ENCODE measurements around the gene CRAT. TPM values are rescaled to one million over a fixed set of nuclear protein-coding genes. Genes with fewer than 3 reads are reported as not detected.

The CRAT gene
- total RNA-seq, 1 experiment from 2014 or later, result 14.5 TPM

GRCh38 chr9:129059796-129060785, 50.5 kb downstream of the CRAT start:
- no peak for TF ChIP-seq CTCF (IDR thresholded peaks at IDR 0.05; ENCODE audit: unreplicated experiment)
- Mint-ChIP-seq H3K27ac (ENCODE audit: low read depth, unreplicated experiment) (no peak overlapping the region), H3K4me3 (ENCODE audit: unreplicated experiment) (no peak overlapping the region), H3K36me3 (ENCODE audit: insufficient read depth, unreplicated experiment) (peaks cover 45% of the 10 kb centered on the region), H3K27me3 (ENCODE audit: insufficient read depth, unreplicated experiment) (no peaks in the 10 kb centered on the region), H3K9me3 (ENCODE audit: unreplicated experiment) (no peaks in the 10 kb centered on the region), H3K4me1 (ENCODE audit: insufficient read depth, unreplicated experiment) (no peaks in the 10 kb centered on the region)
- BruUV-seq (replicated peaks), result no TSS peak
- DNase-seq (ENCODE audit: unreplicated experiment), result no peak
- intact Hi-C loops (cut with micrococcal nuclease), result no loop called here
- CTCF ChIA-PET, result no interaction called here
- POLR2A ChIA-PET, result no interaction called here

DNA sequence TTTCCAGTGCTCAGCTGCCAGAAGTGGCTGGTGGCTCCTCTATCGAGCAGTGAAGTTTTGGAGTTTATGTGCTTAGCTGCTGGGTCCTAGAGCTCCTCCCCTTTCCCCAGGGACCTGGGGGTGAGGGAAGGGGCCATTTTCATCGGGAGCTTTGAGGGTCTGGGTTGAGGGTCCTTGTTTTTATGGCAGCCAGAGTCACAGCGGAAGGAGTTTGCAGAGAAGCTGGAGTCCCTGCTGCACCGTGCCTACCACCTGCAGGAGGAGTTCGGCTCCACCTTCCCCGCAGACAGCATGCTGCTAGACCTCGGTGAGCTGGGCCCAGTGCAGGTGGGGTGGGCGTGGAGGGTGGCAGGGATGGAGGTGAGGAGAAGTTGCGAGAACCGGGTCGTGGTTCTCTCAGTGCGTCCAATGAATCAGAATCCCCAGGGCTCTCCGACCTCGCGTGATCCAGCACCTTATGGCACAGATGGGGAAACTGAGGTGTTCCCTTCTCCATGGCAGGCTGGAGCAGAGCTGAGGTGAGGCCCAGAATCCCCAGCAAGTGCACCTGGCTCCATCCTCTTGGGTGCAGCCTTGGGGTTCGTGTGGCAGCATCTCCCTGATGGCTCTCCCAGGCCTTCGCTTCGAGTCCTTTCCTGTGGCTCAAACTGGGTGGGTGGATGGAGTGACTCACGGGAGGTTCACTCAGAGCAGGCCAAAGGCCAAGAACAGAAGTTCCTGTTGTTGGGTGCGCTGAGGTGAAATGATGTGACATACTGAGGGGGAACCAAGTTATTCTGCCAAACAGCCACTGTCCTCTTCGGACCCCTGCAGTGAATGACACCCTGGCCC, 51.4 kb downstream of the CRAT start:
- no TSS peak for BruUV-seq (replicated peaks)
- H3K27me3 Mint-ChIP-seq (ENCODE audit: insufficient read depth, unreplicated experiment), result no peaks in the 10 kb centered on the region
- DNase-seq (ENCODE audit: unreplicated experiment), result peak; percentile 74
- intact Hi-C loops (cut with micrococcal nuclease), result no loop called here
- peaks cover 45% of the 10 kb centered on the region for H3K36me3 Mint-ChIP-seq (ENCODE audit: insufficient read depth, unreplicated experiment)
- ChIA-PET CTCF (interaction anchor here (0.6 to 0.8 kb wide), 2 partner anchors 30 to 73 kb away, joined by 3 read pairs; no protein-coding TSS in a partner anchor), POLR2A (no interaction called here)
- H3K27ac Mint-ChIP-seq (ENCODE audit: low read depth, unreplicated experiment), result no peak overlapping the region
- H3K4me3 Mint-ChIP-seq (ENCODE audit: unreplicated experiment), result no peak overlapping the region
- no peaks in the 10 kb centered on the region for H3K4me1 Mint-ChIP-seq (ENCODE audit: insufficient read depth, unreplicated experiment)
- no peaks in the 10 kb centered on the region for H3K9me3 Mint-ChIP-seq (ENCODE audit: unreplicated experiment)
- TF ChIP-seq CTCF (IDR thresholded peaks at IDR 0.05; ENCODE audit: unreplicated experiment), result no peak

DNA sequence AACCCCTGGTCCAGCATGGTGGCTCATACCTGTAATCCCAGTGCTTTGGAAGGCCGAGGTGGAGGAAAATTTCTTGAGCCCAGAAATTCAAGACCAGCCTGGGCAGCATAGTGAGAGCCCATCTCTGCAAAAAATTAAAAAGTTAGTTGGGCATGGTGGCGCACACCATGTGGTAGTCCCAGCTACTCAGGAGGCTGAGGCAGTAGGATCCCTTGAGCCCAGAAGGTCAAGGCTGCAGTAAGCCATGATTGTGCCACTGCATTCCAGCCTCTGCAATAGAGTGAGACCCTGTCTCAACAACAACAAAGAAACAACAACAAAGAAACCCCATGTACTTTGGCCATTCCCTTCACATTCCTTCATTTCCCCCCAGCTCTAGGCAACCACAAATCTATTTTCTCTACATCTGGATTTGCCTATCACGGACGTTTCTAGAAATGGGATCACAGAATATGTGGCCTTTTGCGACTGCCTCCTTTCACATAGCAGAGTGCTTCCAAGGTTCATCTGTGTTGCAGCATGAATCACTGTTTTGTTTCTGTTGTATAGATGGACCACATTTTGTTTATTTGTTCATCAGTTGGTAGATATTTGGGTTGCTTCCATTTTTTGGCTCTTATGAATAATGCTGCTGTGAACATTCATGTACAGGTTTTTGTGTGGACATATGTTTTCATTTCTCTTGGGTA, 56.3 kb downstream of the CRAT start:
- POLR2A ChIA-PET, result interaction anchor here (0.9 kb wide), 1 partner anchor 26 kb away, joined by 4 read pairs; the partner anchor contains the start of gene DOLPP1
- no peak overlapping the region for H3K27ac Mint-ChIP-seq (ENCODE audit: low read depth, unreplicated experiment)
- peaks cover 6% of the 10 kb centered on the region for H3K4me1 Mint-ChIP-seq (ENCODE audit: insufficient read depth, unreplicated experiment)
- no peaks in the 10 kb centered on the region for H3K9me3 Mint-ChIP-seq (ENCODE audit: unreplicated experiment)
- no peaks in the 10 kb centered on the region for H3K27me3 Mint-ChIP-seq (ENCODE audit: insufficient read depth, unreplicated experiment)
- H3K4me3 Mint-ChIP-seq (ENCODE audit: unreplicated experiment), result no peak overlapping the region
- CTCF ChIA-PET, result interaction anchor here (0.7 kb wide), 2 partner anchors 27 to 569 kb away, joined by 4 read pairs; partner anchors contain the start of gene DOLPP1
- intact Hi-C loops (cut with micrococcal nuclease), result no loop called here
- H3K36me3 Mint-ChIP-seq (ENCODE audit: insufficient read depth, unreplicated experiment), result peaks cover 58% of the 10 kb centered on the region
- no peak for TF ChIP-seq CTCF (IDR thresholded peaks at IDR 0.05; ENCODE audit: unreplicated experiment)
- no peak for DNase-seq (ENCODE audit: unreplicated experiment)
- no TSS peak for BruUV-seq (replicated peaks)

All from MCF 10A (cell line).